Endothelial cell of hepatic sinusoid (primary cell): Measurements from ENCODE around the gene TNFSF13.

Source experiments
- in situ Hi-C: cut with HindIII; loops from 2 replicates; pipeline ENCODE4 v1.10.0; 2017; ENCODE audit warnings: low sequenced_read_pairs

TNFSF13 gene

DNA sequence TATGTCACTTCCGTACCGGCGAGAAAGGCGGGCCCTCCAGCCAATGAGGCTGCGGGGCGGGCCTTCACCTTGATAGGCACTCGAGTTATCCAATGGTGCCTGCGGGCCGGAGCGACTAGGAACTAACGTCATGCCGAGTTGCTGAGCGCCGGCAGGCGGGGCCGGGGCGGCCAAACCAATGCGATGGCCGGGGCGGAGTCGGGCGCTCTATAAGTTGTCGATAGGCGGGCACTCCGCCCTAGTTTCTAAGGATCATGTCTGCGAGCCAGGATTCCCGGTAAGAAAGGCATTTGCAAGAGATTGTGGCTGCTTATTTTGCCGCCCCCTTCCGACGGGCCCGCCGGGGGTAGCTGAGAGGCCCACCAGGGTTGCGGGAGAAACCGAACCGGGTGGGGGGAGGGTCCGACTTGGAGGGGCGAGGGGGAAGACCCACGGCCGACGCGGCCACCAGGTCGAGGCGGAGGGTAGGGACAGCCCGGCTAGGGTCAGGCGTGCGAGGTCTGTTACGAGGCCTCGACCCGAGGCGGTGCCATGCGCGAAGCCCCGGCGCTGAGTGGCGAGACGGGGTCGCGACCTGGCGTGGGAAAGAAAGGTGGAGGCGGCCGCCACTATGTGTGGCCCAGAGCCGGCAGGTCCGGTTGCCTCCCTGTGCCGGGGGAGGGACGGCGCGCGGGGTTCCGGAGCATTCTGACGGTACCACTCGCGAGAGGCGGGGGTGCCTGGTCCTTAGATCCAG, 14.2 kb downstream of the TNFSF13 start:
- in situ Hi-C loops, result loop anchor here (25.0 kb wide), 1 partner anchor 110 kb away; no protein-coding TSS in a partner anchor

DNA sequence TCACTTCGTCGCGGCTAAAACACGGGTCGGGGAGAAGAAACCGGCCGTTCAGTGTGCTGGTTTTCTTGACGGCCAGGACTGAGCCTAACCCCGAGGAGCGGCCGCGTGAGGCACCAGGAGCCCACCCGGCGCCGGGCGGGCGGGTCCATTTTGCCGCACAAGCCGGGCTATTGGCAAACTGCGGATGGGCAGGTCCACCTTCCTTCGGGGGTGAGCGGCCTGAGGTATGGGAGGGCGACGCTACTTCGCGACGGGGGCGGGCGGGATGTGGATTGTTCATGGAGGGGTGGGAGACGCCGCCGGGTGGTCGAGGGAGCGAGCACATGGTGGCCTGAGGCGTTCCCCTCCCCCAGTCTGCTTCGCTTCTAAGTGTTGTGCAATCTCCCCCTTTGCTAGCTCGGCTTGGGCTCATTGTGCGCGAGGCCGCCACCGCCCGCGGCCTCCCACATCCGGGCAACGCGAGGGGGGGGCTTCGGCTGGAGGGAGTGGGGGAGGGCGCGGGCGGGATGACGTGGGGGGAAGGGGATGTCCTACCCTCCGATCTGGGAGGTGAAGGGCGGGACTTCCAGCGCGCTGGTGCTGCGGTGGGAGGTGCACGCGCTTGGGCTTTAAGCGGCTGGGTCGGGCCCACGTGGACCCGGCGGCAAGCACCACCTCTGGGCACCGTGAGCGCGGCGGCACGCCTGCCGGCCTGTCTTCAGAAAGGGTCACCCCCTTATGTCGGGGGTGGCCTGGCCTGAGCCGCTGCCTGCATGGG, 15.0 kb downstream of the TNFSF13 start:
- in situ Hi-C loops, result loop anchor here (25.0 kb wide), 1 partner anchor 111 kb away; no protein-coding TSS in a partner anchor

DNA sequence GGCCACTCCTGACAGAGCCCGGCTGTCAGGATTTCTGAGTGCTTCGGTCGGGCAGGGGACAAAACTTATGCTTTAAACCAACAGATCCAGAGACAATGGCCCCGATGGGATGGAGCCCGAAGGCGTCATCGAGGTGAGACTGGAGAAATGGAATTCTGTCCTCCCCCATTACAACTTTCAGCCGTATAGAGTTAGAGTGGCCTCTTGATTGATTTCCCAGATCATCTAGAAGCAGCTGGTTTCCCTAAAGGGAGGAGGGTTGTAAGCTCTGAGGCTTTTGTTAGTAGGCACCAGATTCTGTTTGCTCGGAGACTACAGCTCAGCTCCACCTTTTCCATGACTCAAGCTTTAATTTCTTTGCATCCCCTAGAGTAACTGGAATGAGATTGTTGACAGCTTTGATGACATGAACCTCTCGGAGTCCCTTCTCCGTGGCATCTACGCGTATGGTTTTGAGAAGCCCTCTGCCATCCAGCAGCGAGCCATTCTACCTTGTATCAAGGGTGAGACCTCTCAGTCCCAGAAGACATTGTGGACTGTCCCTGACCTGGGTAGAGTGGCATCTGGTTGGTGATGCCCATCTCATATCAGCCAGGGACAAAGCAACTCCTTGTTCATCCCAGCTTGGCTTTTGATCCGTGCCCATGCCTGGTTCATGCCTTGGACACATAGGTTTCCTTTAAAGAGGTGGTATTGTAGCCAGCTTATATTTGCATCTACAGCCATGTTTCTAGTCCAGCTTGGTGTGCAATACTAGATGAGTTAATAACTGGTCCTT, 15.8 kb downstream of the TNFSF13 start:
- in situ Hi-C loops, result loop anchor here (25.0 kb wide), 1 partner anchor 112 kb away; no protein-coding TSS in a partner anchor

DNA sequence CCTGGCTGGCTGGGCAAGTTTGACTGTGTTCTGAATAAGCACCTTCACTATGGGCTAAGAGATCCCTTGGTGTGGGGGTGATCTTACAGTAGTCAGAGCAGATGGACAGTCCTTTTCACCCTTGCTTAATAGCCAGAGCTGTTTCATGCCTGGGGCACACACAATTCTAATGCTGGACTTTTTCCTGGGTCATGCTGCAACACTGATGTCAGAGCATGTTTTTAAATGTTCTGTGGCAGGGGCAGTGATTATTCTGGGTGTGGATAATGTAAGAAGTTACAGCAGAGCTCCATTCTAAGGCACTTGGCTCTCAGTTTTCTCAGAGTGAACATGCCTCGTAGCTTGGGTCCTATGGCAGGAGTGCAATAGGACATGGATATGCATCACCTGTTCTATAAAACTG, 16.9 kb downstream of the TNFSF13 start:
- in situ Hi-C loops, result no loop called here

DNA sequence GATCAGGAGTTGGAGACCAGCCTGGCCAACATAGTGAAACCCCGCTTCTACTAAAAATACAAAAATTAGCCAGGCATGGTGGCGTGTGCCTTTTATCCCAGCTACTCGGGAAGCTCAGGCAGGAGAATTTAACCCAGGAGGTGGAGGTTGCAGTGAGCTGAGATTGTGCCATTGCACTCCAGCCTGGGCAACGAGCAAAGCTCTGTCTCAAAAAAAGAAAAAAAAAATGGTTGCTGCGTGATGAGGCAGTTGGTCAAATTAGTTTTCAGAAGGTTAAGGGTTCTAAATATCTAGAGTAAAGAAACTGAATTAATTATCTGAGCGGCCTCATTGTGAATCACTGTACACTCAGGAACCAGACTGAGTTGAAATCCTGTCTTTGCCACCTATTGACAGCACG, 17.4 kb downstream of the TNFSF13 start:
- in situ Hi-C loops, result no loop called here

DNA sequence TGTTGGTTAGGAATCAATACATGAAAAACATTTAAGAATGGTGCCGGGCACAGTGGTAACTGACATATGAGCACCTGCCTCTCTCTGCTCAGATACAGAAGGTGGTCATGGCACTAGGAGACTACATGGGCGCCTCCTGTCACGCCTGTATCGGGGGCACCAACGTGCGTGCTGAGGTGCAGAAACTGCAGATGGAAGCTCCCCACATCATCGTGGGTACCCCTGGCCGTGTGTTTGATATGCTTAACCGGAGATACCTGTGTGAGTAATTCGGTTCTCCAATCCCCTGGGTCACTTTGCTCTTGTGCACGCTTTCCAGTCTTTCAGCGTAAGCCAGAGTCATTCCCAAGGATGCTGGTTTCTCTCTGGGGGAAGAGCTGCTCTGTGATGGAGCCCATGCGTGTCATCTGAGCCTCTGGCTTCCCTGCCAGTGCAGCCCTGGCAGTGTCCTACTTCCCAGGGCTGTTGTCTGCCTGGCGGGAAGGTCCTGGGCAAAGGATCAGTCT, 17.9 kb downstream of the TNFSF13 start:
- in situ Hi-C loops, result no loop called here

DNA sequence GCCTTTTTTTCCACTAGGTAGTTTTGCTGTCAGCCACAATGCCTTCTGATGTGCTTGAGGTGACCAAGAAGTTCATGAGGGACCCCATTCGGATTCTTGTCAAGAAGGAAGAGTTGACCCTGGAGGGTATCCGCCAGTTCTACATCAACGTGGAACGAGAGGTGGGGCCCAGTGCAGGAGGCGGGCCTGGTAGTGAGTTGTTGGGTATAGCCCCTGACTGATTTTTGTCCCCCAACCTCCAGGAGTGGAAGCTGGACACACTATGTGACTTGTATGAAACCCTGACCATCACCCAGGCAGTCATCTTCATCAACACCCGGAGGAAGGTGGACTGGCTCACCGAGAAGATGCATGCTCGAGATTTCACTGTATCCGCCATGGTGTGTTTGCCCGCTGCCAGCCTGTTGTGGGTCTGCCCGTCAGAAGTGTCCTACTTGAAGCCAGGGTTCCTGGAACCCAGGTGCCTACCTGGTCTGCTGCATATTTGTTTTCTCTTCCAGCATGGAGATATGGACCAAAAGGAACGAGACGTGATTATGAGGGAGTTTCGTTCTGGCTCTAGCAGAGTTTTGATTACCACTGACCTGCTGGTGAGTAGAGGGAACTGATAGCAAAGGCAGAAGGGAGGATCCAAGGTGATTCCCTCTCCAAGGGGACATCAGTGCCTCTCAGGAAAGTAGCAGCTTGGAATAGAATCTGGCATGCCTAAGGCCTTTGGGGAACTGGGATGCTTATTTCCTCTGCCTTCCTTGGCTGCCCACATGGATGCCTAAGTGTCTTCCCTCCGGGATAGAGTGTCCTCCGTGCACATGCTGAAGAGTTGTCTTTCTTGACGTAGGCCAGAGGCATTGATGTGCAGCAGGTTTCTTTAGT, 19.0 kb downstream of the TNFSF13 start:
- in situ Hi-C loops, result no loop called here

DNA sequence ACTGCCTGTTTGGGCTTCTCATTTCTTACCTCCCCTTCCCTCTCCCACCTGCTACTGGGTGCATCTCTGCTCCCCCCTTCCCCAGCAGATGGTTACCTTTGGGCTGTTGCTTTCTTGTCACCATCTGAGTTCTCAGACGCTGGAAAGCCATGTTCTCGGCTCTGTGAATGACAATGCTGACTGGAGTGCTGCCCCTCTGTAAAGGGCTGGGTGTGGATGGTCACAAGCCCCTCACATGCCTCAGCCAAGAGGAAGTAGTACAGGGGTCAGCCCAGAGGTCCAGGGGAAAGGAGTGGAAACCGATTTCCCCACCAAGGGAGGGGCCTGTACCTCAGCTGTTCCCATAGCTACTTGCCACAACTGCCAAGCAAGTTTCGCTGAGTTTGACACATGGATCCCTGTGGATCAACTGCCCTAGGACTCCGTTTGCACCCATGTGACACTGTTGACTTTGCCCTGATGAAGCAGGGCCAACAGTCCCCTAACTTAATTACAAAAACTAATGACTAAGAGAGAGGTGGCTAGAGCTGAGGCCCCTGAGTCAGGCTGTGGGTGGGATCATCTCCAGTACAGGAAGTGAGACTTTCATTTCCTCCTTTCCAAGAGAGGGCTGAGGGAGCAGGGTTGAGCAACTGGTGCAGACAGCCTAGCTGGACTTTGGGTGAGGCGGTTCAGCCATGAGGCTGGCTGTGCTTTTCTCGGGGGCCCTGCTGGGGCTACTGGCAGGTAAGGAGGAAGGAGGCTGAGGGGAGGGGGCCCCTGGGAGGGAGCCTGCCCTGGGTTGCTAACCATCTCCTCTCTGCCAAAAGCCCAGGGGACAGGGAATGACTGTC, 20.7 kb downstream of the TNFSF13 start, which contains the start of gene CD68:
Gene CD68, plus strand, starts transcription at position 638 of the 833 bp plus-strand sequence. Its CDS starts 40 bp downstream, at position 678.
- in situ Hi-C loops, result no loop called here

DNA sequence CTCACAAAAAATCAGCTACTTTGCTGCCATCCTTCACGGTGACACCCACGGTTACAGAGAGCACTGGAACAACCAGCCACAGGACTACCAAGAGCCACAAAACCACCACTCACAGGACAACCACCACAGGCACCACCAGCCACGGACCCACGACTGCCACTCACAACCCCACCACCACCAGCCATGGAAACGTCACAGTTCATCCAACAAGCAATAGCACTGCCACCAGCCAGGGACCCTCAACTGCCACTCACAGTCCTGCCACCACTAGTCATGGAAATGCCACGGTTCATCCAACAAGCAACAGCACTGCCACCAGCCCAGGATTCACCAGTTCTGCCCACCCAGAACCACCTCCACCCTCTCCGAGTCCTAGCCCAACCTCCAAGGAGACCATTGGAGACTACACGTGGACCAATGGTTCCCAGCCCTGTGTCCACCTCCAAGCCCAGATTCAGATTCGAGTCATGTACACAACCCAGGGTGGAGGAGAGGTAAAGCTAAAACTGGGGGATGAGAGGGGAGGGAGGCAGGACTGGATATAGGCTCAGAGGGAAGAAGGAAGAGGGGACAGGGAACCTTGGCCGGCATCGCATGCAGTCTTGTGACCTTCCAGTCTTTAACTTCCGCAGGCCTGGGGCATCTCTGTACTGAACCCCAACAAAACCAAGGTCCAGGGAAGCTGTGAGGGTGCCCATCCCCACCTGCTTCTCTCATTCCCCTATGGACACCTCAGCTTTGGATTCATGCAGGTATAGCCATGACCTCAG, 21.5 kb downstream of the TNFSF13 start:
- in situ Hi-C loops, result no loop called here

DNA sequence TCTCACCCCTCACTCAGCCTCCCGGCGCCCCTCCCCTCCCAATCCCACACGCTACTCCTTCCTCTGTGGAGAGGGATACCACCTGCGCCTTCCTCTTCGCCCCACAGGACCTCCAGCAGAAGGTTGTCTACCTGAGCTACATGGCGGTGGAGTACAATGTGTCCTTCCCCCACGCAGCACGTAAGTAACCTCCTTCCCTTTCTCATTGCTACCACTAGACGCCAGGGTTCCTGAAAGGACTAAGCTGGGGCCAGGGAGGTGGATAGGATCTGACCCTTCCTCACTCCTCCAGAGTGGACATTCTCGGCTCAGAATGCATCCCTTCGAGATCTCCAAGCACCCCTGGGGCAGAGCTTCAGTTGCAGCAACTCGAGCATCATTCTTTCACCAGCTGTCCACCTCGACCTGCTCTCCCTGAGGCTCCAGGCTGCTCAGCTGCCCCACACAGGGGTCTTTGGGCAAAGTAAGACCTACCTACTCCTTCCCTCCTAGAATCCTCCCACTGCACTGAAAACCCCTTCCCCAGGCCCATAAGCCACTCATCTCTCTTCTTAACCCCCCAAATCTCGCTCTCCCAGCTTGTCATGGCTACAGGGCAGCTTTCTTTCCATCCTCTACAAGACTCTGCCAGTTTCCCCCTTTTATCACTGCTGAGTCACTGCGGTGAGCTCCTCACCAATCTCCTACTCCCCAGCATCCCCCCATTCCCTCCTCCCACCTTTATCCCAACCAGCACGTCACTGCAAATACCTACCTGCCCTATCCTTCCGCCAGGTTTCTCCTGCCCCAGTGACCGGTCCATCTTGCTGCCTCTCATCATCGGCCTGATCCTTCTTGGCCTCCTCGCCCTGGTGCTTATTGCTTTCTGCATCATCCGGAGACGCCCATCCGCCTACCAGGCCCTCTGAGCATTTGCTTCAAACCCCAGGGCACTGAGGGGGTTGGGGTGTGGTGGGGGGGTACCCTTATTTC, 22.3 kb downstream of the TNFSF13 start:
- in situ Hi-C loops, result no loop called here

DNA sequence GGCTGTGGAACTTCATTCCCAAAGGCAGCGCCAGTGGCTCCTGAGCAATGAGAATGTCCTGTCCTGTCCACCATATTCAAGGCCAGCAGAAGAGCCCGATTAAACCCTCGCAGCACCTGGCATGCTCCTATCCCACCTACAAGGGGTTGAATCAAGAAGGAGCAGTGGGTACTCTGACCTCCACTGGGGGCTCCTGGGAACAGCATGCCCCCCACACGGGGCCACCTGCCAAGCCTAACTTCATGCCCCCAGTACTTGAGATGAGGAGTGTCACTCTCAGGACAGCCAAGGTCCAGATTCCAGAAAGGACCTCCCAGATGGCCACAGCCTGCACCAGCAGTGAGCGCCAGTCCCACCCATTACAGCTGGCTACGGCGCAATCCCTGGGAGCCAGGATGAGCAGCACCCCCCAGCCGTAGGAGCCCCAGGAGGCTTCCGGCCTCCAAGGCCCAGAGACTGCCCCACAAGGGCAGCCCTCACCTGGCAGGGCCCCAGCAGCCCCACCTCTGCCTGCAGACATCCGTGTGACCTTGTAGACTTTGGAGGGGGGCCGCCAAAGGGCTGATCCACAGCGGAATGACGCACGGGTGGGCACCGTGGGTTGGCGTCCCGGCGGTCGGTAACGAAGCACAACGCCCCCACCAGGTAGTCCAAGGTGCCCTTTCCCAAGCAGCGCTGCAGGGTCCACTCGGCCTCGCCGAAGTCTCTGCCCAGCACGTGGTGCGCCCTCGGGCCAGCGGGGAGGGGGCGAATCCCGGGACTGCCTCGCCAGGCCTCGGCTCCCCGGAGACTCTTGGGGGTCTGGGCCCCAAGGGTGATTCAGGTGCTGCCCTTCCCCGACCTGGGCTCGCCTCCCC, 24.1 kb downstream of the TNFSF13 start:
- in situ Hi-C loops, result no loop called here

DNA sequence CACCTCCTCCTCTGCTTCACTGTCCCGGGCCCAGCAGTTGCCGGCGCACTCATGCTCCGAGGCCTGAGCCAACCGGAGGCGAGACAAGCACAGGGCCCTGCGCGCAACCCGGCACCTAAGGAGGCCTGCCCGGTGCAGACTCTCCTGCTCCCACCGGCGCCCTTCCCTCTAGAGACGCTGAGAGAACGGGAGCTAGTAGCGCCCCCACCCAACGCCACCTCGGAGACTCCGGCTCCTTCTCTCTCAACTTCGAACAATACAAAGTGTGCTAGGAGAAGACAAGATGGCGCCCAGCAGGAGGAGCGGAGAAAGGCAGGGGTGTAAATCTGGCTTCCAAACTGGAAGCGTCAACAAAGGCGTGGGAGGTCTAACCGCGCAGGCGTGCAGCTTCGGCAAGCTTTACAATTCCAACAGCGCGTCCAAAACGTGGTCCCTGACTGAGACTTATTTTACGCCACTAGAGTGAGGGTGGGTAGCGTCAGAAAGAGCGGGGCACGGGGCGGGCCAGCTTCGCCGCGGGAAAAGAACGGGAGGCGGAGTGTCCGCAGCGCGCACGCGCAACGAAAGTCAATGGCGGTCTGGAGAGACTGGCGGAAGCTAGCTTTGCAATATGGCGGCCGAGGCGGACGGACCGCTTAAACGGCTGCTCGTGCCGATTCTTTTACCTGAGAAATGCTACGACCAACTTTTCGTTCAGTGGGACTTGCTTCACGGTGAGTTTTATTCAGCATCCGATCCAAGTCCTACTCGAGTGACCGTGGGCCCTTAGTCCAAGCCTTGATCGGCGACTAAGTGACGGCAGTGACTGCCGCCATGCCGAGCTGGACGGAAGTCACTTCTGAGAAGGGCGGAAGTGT, 24.9 kb downstream of the TNFSF13 start, which contains the start of gene MPDU1:
Gene MPDU1, plus strand, starts transcription at position 600 of the 857 bp plus-strand sequence. Its CDS starts 11 bp downstream, at position 611.
- in situ Hi-C loops, result no loop called here

DNA sequence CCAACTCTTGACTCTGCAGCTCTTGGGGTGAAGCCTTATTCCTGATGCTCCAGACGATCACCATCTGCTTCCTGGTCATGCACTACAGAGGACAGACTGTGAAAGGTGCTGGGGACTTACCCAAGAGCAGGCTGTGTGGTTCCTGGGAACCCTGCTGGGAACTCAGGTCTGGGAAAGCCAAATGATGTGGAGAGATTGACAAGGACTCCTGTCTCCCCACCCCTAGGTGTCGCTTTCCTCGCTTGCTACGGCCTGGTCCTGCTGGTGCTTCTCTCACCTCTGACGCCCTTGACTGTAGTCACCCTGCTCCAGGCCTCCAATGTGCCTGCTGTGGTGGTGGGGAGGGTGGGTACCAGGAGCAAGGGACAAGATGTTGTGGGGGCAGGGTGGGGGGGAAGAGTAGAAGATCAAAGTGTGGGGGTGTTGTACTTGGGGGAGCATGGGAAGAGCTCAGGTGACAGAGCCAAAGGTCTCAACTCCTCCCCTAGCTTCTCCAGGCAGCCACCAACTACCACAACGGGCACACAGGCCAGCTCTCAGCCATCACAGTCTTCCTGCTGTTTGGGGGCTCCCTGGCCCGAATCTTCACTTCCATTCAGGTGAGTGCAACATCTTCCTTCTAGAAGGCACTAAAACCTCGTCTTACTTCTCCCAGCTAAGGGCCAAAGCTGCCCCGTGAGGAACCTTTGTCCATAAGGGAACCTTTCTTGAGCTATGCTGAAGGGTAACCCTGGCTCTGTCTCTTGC, 28.3 kb downstream of the TNFSF13 start:
- in situ Hi-C loops, result no loop called here

DNA sequence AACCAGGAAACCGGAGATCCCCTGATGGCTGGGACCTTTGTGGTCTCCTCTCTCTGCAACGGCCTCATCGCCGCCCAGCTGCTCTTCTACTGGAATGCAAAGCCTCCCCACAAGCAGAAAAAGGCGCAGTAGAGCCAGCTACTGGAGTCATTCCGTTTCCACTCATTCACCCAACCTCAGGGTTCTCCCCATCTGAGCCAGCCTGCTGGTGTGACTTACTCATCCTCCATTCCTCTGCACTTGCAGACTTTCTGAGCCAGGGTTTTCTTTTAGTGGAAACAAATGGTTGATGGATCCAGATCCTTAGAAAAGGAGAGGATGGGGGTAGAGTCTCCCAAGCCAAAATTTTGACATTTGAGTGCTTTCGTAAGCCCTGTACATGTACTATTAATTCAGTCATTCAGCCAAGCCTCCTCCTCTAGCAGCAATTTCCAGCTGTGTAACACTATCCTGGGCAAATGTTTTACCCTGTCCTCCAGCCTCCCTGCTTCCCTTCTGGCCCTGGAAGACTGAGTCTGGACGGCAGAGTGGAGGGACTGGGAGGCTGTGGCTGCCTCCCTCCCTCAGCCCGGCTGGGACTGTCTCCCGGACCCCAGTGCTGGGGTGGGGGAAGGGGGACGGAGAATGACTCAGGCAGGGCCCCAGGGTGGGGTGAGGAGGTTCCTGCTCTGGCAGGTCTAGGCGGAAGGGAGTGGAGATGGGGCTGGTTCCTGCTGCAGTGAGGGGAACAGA, 29.0 kb downstream of the TNFSF13 start:
- in situ Hi-C loops, result no loop called here
